CD4-positive, alpha-beta T cell treated with Interleukin-12 subunit alpha and Interleukin-12 subunit beta, for 1 hour (primary cell): ENCODE measurements around the gene ANKMY1.

Source experiments
- DNase-seq: peaks from one replicate; pipeline ENCODE4 v3.0.0-alpha.2; 2020

ANKMY1 gene

DNA sequence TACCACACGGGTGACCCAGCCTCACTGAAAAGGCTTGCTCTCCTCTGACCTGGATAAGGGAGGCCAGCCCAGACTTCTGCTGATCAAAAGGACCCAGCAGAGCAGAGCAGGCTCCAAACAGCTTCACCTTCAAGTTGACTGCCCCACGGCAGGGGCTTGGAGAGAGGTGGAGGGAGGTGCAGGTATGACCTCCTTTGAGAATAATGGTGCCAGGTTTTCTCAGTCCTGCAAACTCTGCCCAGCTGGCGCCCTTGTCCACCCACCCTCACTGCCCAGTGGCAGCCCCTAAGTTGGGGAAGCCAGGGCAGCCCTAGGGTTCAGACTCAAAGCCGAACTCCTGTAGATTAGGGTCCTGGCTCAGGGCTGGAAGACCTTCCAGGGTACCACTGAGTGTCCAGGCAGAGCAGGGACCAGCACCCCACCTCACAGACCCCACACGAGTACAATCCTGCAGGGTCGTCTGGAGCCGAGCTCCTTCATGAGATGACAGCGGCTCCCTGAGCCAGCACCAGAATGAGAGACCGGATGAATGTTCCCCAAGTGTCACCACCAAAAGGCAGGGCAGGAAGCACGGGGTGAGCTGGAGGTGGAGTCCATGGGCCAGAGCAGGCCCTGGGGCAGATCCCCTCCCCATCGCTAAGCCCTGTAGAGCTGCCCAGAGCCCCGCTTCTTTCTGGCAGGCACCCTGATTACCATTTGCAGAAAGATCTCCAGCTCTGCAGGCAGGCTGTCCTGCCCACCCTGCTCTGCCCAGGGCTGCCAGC, 125.9 kb downstream of the ANKMY1 start:
- no peak for DNase-seq

DNA sequence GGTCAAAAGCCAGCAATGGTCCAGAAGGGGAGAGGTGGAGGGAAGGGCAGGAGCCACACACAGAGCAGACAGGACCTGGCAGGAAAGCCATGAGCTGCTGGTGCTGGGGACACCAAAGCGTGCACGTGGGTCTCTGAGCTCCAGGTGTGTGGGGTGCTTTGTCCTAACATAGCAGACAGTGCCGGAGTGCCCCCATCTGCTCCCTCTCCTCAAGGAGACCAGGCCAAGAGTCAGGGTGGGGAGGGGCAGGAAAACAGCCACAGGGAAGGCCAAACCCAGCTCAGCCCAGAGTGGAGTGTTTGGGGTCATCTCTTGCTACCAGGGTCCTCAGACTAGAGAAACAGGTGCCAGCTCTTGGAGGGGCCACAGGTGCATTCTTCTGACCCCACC, 126.5 kb downstream of the ANKMY1 start:
- no peak for DNase-seq

DNA sequence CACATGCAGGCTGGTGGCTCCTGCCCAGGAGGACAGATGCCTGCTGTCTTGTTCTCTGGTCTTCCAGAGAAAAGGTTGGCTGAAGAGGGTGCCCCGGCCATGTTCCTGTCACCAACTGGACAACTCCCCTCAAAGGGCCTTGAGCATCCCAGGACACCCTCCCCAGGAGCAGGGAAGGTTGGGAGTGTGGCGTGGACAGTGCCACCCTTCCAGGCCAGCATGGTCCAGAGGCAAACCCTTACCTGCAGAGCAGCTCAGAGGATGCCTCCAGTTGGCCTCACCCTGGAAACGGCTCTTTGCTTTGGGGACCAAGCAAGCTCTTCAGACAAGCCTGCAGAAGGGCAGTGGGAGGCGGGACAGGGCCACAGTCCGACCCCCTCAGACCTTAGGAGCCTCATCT, 127.2 kb downstream of the ANKMY1 start:
- DNase-seq: no peak

DNA sequence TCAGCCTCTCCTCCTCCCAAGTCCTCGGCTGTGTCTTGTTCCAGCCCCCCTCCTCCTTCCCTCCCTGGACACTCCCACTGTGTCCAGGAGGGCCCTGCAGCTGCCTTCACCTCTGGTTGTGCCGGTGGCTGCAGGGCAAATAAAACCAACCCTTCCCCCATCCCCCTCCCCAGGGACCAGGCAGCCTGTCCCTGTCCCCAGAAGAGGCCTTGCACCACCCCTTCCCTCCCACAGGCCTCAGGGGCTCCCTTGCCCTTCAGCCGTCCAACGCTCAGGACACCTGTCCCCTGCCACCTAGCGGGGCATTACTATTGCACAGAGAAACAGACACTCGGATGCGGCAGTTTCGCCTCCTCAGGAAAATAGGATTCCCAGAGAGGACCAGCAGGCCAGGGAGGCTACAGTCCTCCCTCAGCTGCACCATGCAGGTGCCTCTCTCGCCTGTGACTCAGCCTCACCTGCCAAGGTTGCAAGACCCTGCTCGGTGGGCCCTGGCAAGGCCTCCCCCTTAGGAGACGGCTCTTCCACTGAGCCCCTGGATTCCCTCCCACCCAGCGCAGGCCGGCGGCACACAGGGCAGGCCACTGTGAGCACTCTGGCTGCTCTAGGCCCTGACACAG, 127.8 kb downstream of the ANKMY1 start:
- no peak for DNase-seq
